H9 (cell line): ENCODE data around the gene IDH2. TPM values are rescaled to one million over a fixed set of nuclear protein-coding genes. Genes with fewer than 3 reads are reported as not detected.

ENCODE experiments used
- DNase-seq: peaks from one replicate; pipeline ENCODE4 v3.0.0-alpha.2; 2017
- H2AFZ ChIP-seq: one replicate; pipeline ENCODE4 v1.6.1; 2013; ENCODE audit warnings: mild to moderate bottlenecking, low read length, control low read depth, moderate library complexity
- H2AK5ac ChIP-seq: 2 replicates; pipeline ENCODE4 v1.6.1; 2013; ENCODE audit warnings: low read length, control low read depth, mixed read lengths; ENCODE audit not compliant: insufficient read length
- H2BK120ac ChIP-seq: one replicate; pipeline ENCODE4 v1.6.1; 2013; ENCODE audit warnings: low read depth, mild to moderate bottlenecking, low read length, control low read depth, inconsistent platforms; ENCODE audit not compliant: poor library complexity, severe bottlenecking
- H2BK12ac ChIP-seq: 2 replicates; pipeline ENCODE4 v1.6.1; 2013; ENCODE audit warnings: low read length, control low read depth, mixed read lengths, low read depth; ENCODE audit not compliant: insufficient read length
- H2BK15ac ChIP-seq: 2 replicates; pipeline ENCODE4 v1.6.1; 2013; ENCODE audit warnings: low read depth, low read length, control low read depth
- H2BK20ac ChIP-seq: one replicate; pipeline ENCODE4 v1.6.1; 2013; ENCODE audit warnings: low read depth, mild to moderate bottlenecking, low read length, control low read depth, inconsistent platforms; ENCODE audit not compliant: poor library complexity, severe bottlenecking
- H2BK5ac ChIP-seq: 2 replicates; pipeline ENCODE4 v1.6.1; 2013; ENCODE audit warnings: low read length, control low read depth, mixed read lengths; ENCODE audit not compliant: insufficient read length
- H3K14ac ChIP-seq: 2 replicates; pipeline ENCODE4 v1.6.1; 2013; ENCODE audit warnings: low read length, control low read depth; ENCODE audit not compliant: insufficient read depth
- H3K18ac ChIP-seq: 2 replicates; pipeline ENCODE4 v1.6.1; 2013; ENCODE audit warnings: low read depth, mild to moderate bottlenecking, mixed read lengths, low read length, control low read depth; ENCODE audit not compliant: insufficient read length
- H3K23ac ChIP-seq: 2 replicates; pipeline ENCODE4 v1.6.1; 2013; ENCODE audit warnings: low read length, control low read depth, mixed read lengths, low read depth; ENCODE audit not compliant: insufficient read length
- H3K23me2 ChIP-seq: 2 replicates; pipeline ENCODE4 v1.6.1; 2013; ENCODE audit warnings: low read depth, mild to moderate bottlenecking, mixed read lengths, low read length, control low read depth; ENCODE audit not compliant: insufficient read length, poor library complexity, severe bottlenecking
- H3K27ac ChIP-seq: 2 replicates; pipeline ENCODE4 v1.5.1; 2013; ENCODE audit warnings: low read length, control low read depth, mixed read lengths, low read depth; ENCODE audit not compliant: insufficient read length
- H3K27me3 ChIP-seq: 2 replicates; pipeline ENCODE4 v1.6.1; 2013; ENCODE audit warnings: low read length, control low read depth, inconsistent platforms; ENCODE audit not compliant: insufficient read depth
- H3K4ac ChIP-seq: 2 replicates; pipeline ENCODE4 v1.6.1; 2013; ENCODE audit warnings: low read depth, mild to moderate bottlenecking, control low read depth, inconsistent platforms, low read length, moderate library complexity
- H3K4me1 ChIP-seq: 2 replicates; pipeline ENCODE4 v1.6.1; 2013; ENCODE audit warnings: low read length, control low read depth, inconsistent platforms; ENCODE audit not compliant: insufficient read depth
- H3K4me2 ChIP-seq: 2 replicates; pipeline ENCODE4 v1.6.1; 2013; ENCODE audit warnings: low read length, control low read depth, mixed read lengths; ENCODE audit not compliant: insufficient read length, insufficient read depth
- H3K56ac ChIP-seq: 2 replicates; pipeline ENCODE4 v1.6.1; 2013; ENCODE audit warnings: low read depth, mild to moderate bottlenecking, mixed read lengths, low read length, control low read depth; ENCODE audit not compliant: insufficient read length
- H3K79me1 ChIP-seq: 2 replicates; pipeline ENCODE4 v1.6.1; 2013; ENCODE audit warnings: low read depth, mild to moderate bottlenecking, moderate library complexity, low read length, control low read depth, inconsistent platforms; ENCODE audit not compliant: insufficient read depth, poor library complexity, severe bottlenecking
- H3K79me2 ChIP-seq: 2 replicates; pipeline ENCODE4 v1.6.1; 2013; ENCODE audit warnings: low read length, control low read depth, inconsistent platforms; ENCODE audit not compliant: insufficient read depth
- H3K9ac ChIP-seq: 2 replicates; pipeline ENCODE4 v1.6.1; 2013; ENCODE audit warnings: low read length, control low read depth, mixed read lengths; ENCODE audit not compliant: insufficient read length; ENCODE audit errors: extremely low read depth
- H3K9me3 ChIP-seq: one replicate; pipeline ENCODE4 v1.6.1; 2013; ENCODE audit warnings: low read depth, low read length, inconsistent platforms; ENCODE audit not compliant: control insufficient read depth
- H3T11ph ChIP-seq: one replicate; pipeline ENCODE4 v1.6.1; 2013; ENCODE audit warnings: mild to moderate bottlenecking, low read length, control low read depth, inconsistent platforms
- H4K20me1 ChIP-seq: one replicate; pipeline ENCODE4 v1.6.1; 2013; ENCODE audit not compliant: control insufficient read depth, insufficient read length, insufficient read depth
- H4K5ac ChIP-seq: 2 replicates; pipeline ENCODE4 v1.6.1; 2013; ENCODE audit warnings: low read depth, mild to moderate bottlenecking, mixed read lengths, low read length, control low read depth; ENCODE audit not compliant: insufficient read length
- H4K8ac ChIP-seq: replicated peaks from 2 replicates; pipeline ENCODE4 v1.6.1; 2013; ENCODE audit warnings: low read length, control low read depth, mixed read lengths, low read depth; ENCODE audit not compliant: insufficient read length
- H4K91ac ChIP-seq: 2 replicates; pipeline ENCODE4 v1.6.1; 2013; ENCODE audit warnings: low read depth, mild to moderate bottlenecking, moderate library complexity, mixed read lengths, low read length, control low read depth; ENCODE audit not compliant: insufficient read length
- H3K27ac Mint-ChIP-seq, 3 experiments: 2 replicates in 2 of 3; 3 replicates in 1 of 3; pipeline ENCODE4 v1.8.0; 2020 to 2021; ENCODE audit warnings: mixed read lengths in 3 of 3, mild to moderate bottlenecking in 1 of 3, moderate library complexity in 1 of 3
- H3K27me3 Mint-ChIP-seq: 2 replicates; pipeline ENCODE4 v1.8.0; 2021; ENCODE audit warnings: low read depth, mild to moderate bottlenecking, moderate library complexity, mixed read lengths
- H3K36me3 Mint-ChIP-seq, 3 experiments: 2 replicates in 2 of 3; 3 replicates in 1 of 3; pipeline ENCODE4 v1.8.0; 2020 to 2021; ENCODE audit warnings: low read depth in 3 of 3, mixed read lengths in 3 of 3; ENCODE audit not compliant: insufficient read depth in 1 of 3
- H3K4me1 Mint-ChIP-seq, 2 experiments: 2 replicates each; pipeline ENCODE4 v1.8.0; 2020; ENCODE audit warnings: mixed read lengths in 2 of 2
- H3K4me3 Mint-ChIP-seq, 2 experiments: 2 replicates in 1 of 2; 3 replicates in 1 of 2; pipeline ENCODE4 v1.8.0; 2020 to 2021; ENCODE audit warnings: mild to moderate bottlenecking in 2 of 2, mixed read lengths in 2 of 2, moderate library complexity in 1 of 2
- H3K9me3 Mint-ChIP-seq, 2 experiments: 2 replicates in 1 of 2; 3 replicates in 1 of 2; pipeline ENCODE4 v1.8.0; 2020; ENCODE audit warnings: mild to moderate bottlenecking in 2 of 2, mixed read lengths in 2 of 2, moderate library complexity in 1 of 2
- WGBS: extraction: QIAGEN DNeasy Blood & Tissue Kit; methylation state at CpG from one replicate; pipeline ENCODE4 v1.1.7; 2013; ENCODE audit warnings: missing lambda C conversion rate, low lambda C conversion rate, mixed read lengths; ENCODE audit not compliant: insufficient read length; ENCODE audit errors: extremely low coverage; 5-methylcytosine and 5-hydroxymethylcytosine counted together
- total RNA-seq: library from RNA; stranded (reverse); gene quantifications from 2 replicates; pipeline ENCODE4 v1.2.1, GENCODE V29; 2021
- TF ChIP-seq, protein P1 (sequence below): fragments of 200-600 bp; sonication (generic); conservative IDR thresholded peaks from 3 replicates; pipeline ENCODE4 v1.8.0; 2021; ENCODE audit warnings: antibody characterized with exemption, mild to moderate bottlenecking

Gene IDH2
- total RNA-seq, 1 experiment from 2014 or later, result 57.7 TPM

DNA sequence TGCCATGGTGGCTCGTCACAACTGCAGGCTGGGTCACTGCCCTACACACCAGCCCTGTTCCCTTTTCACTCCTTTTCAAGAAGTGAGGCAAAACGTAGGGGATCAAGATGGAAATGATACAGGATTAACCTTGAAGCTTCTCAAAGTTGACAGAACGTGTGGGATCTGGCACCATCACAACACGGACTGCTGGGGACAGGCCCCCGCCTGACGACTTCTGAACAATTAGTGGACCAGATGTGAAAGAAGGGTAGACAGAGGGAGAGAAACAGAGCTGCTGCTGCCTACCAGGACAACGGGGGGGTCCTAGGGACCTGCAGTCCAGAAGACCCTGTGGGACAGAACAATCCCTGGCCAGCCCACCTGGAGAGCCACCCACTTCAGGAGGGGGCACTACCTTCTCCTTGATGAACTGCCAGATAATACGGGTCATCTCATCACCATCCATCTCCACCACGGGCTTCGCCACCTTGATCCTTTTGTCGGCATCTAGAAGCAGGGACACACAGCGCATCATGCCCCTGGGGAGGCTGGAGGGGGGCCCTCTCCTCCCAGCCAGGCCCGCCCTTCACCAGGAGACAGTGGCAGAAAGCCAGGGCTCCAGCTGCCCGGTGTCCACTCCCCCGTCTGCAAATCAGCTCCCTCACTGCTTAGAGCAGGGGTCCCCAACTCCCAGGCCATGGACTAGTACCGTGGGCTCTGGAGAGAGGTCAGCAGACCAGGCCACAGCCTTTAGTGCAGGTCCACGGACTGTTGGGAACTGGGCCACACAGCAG lies 10.9 kb downstream of the IDH2 start:
- no peaks in the 10 kb centered on the region for H3K23me2 ChIP-seq
- Mint-ChIP-seq H3K4me3 (no peak overlapping the region), H3K27me3 (peaks cover 4% of the 10 kb centered on the region), H3K4me1 (peaks cover 13 to 14% of the 10 kb centered on the region in 2 experiments), H3K36me3 (peaks cover 20 to 39% (median 31%) of the 10 kb centered on the region in 3 experiments; a peak in 6 of 7 replicates), H3K9me3 (peaks cover 2 to 4% of the 10 kb centered on the region in 2 experiments; a peak in 4 of 5 replicates), H3K27ac (no peak overlapping the region; a peak in 1 of 7 replicates)
- H3K4me2 ChIP-seq, result no peak overlapping the region
- H3K4ac ChIP-seq, result no peak overlapping the region
- no peaks in the 10 kb centered on the region for H3K4me1 ChIP-seq
- H3K79me1 ChIP-seq, result no peaks in the 10 kb centered on the region
- H4K91ac ChIP-seq, result no peak overlapping the region
- WGBS, result no CpG with 5 or more reads among the region's 17 CpGs
- DNase-seq, result no peak
- no peak overlapping the region for H2BK20ac ChIP-seq
- no peak overlapping the region for H2AK5ac ChIP-seq
- TF ChIP-seq, protein P1, sequence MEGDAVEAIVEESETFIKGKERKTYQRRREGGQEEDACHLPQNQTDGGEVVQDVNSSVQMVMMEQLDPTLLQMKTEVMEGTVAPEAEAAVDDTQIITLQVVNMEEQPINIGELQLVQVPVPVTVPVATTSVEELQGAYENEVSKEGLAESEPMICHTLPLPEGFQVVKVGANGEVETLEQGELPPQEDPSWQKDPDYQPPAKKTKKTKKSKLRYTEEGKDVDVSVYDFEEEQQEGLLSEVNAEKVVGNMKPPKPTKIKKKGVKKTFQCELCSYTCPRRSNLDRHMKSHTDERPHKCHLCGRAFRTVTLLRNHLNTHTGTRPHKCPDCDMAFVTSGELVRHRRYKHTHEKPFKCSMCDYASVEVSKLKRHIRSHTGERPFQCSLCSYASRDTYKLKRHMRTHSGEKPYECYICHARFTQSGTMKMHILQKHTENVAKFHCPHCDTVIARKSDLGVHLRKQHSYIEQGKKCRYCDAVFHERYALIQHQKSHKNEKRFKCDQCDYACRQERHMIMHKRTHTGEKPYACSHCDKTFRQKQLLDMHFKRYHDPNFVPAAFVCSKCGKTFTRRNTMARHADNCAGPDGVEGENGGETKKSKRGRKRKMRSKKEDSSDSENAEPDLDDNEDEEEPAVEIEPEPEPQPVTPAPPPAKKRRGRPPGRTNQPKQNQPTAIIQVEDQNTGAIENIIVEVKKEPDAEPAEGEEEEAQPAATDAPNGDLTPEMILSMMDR, result no peak
- H3K9ac ChIP-seq, result no peak overlapping the region
- no peak overlapping the region for H4K5ac ChIP-seq
- no peak overlapping the region for H3K56ac ChIP-seq
- H4K8ac ChIP-seq, result no peak overlapping the region
- no peak overlapping the region for H3K14ac ChIP-seq
- no peaks in the 10 kb centered on the region for H3K27me3 ChIP-seq
- no peak overlapping the region for H3T11ph ChIP-seq
- H2BK15ac ChIP-seq, result no peak overlapping the region
- no peak overlapping the region for H3K23ac ChIP-seq
- no peak overlapping the region for H2BK5ac ChIP-seq
- H2BK120ac ChIP-seq, result no peak overlapping the region
- H3K18ac ChIP-seq, result no peak overlapping the region
- H2AFZ ChIP-seq, result no peak overlapping the region
- H3K79me2 ChIP-seq, result no peaks in the 10 kb centered on the region
- H2BK12ac ChIP-seq, result no peak overlapping the region
- no peak overlapping the region for H3K27ac ChIP-seq
- H4K20me1 ChIP-seq, result no peaks in the 10 kb centered on the region
- no peaks in the 10 kb centered on the region for H3K9me3 ChIP-seq
